HepG2 (cell line): ENCODE data around the gene METTL1. TPM values are rescaled to one million over a fixed set of nuclear protein-coding genes. Genes with fewer than 3 reads are reported as not detected.

Experiments used
- AHR ChIP-seq: IDR thresholded peaks from 2 replicates; pipeline ENCODE4 v1.6.1; 2018; ENCODE audit warnings: missing genetic modification reagents, missing compliant biosample characterization
- ATF5 ChIP-seq: sonication (generic); formaldehyde crosslinking; IDR thresholded peaks from 2 replicates; pipeline ENCODE4 v1.4.0; 2020; ENCODE audit warnings: mild to moderate bottlenecking, low read depth, missing genetic modification reagents
- CENPBD1 ChIP-seq: sonication (generic); formaldehyde crosslinking; IDR thresholded peaks from 2 replicates; pipeline ENCODE4 v1.8.0; 2022; ENCODE audit warnings: missing genetic modification reagents, low read depth, mild to moderate bottlenecking, borderline replicate concordance
- CREM ChIP-seq, 2 experiments: sonication (generic) in 1 of 2; formaldehyde crosslinking in 1 of 2; IDR thresholded peaks; 2 replicates each; pipeline versions ENCODE4 v1.4.0 to v1.6.1; 2016 to 2020; ENCODE audit warnings: antibody characterized with exemption in 1 of 2, mild to moderate bottlenecking in 1 of 2, missing genetic modification reagents in 1 of 2
- HNRNPLL ChIP-seq: fragments of 200-400 bp; formaldehyde crosslinking; IDR thresholded peaks from 2 replicates; pipeline ENCODE4 v1.6.1; 2017; ENCODE audit warnings: mild to moderate bottlenecking, low read depth, low read length; ENCODE audit not compliant: poor library complexity, severe bottlenecking
- MXI1 ChIP-seq: IDR thresholded peaks from 3 replicates; pipeline ENCODE4 v1.6.1; 2012; ENCODE audit warnings: low read depth, low read length, inconsistent platforms, borderline replicate concordance
- POLR2A ChIP-seq, 2 experiments: IDR thresholded peaks; 2 replicates each; pipeline ENCODE4 v1.6.1; 2011; ENCODE audit warnings: low read depth in 2 of 2, low read length in 2 of 2, mild to moderate bottlenecking in 1 of 2, moderate library complexity in 1 of 2; ENCODE audit not compliant: insufficient read depth in 1 of 2
- SYNCRIP ChIP-seq: fragments of 200-400 bp; formaldehyde crosslinking; IDR thresholded peaks from 2 replicates; pipeline ENCODE4 v1.6.1; 2018; ENCODE audit warnings: mild to moderate bottlenecking, low read depth, low read length; ENCODE audit not compliant: insufficient read depth
- TBL1XR1 ChIP-seq: fragments of 150-350 bp; IDR thresholded peaks from 2 replicates; pipeline ENCODE4 v1.6.1; 2014; ENCODE audit warnings: borderline replicate concordance, low read length; ENCODE audit not compliant: partially characterized antibody
- WIZ ChIP-seq: sonication (generic); formaldehyde crosslinking; IDR thresholded peaks from 2 replicates; pipeline ENCODE4 v1.5.1; 2020; ENCODE audit warnings: mild to moderate bottlenecking, missing genetic modification reagents
- ZBED4 ChIP-seq: sonication (generic); formaldehyde crosslinking; IDR thresholded peaks from 2 replicates; pipeline ENCODE4 v1.4.0; 2020; ENCODE audit warnings: missing genetic modification reagents, borderline replicate concordance
- ZBTB1 ChIP-seq: sonication (generic); formaldehyde crosslinking; IDR thresholded peaks from 2 replicates; pipeline ENCODE4 v1.4.0; 2020; ENCODE audit warnings: missing genetic modification reagents, borderline replicate concordance
- ZBTB8A ChIP-seq: sonication (generic); formaldehyde crosslinking; IDR thresholded peaks from 2 replicates; pipeline ENCODE4 v1.4.0; 2020; ENCODE audit warnings: mild to moderate bottlenecking, low read depth, missing genetic modification reagents, borderline replicate concordance
- ZNF430 ChIP-seq: sonication (generic); formaldehyde crosslinking; IDR thresholded peaks from 2 replicates; pipeline ENCODE4 v1.9.0; 2021; ENCODE audit warnings: mild to moderate bottlenecking, missing genetic modification reagents
- ZNF552 ChIP-seq: sonication (generic); formaldehyde crosslinking; IDR thresholded peaks from 2 replicates; pipeline ENCODE4 v1.9.0; 2022; ENCODE audit warnings: missing genetic modification reagents, mild to moderate bottlenecking, borderline replicate concordance
- ZNF607 ChIP-seq: sonication (generic); formaldehyde crosslinking; IDR thresholded peaks from 2 replicates; pipeline ENCODE4 v1.5.1; 2020; ENCODE audit warnings: missing genetic modification reagents, mild to moderate bottlenecking, borderline replicate concordance
- ZNF644 ChIP-seq: IDR thresholded peaks from 2 replicates; pipeline ENCODE4 v1.6.1; 2016; ENCODE audit warnings: low read depth
- ZSCAN31 ChIP-seq: sonication (generic); formaldehyde crosslinking; IDR thresholded peaks from 2 replicates; pipeline ENCODE4 v1.5.0; 2020; ENCODE audit warnings: low read depth, mild to moderate bottlenecking, missing genetic modification reagents
- ZSCAN9 ChIP-seq: IDR thresholded peaks from 2 replicates; pipeline ENCODE4 v1.6.1; 2016; ENCODE audit warnings: borderline replicate concordance
- polyA plus RNA-seq, 8 experiments: library from polyadenylated mRNA; depleted of rRNA in 3 of 8; stranded (reverse) in 7 of 8; unstranded in 1 of 8; fragments of >200 nt; fragmentation: Illumina TruSeq in 4 of 8; extraction: Trizol in 4 of 8; gene quantifications; 2 replicates each; pipeline versions ENCODE4 v1.2.1 to v1.2.3, GENCODE V29; 2011 to 2016; ENCODE audit warnings: low read depth in 4 of 8, missing spikeins in 1 of 8, mixed read lengths in 1 of 8; ENCODE audit not compliant: insufficient read depth in 1 of 8
- total RNA-seq, 5 experiments: library from RNA; depleted of rRNA; stranded (reverse); fragments of >200 nt; fragmentation: Illumina TruSeq; extraction: Trizol; gene quantifications; 2 replicates each; pipeline ENCODE4 v1.2.3, GENCODE V29; 2016; ENCODE audit warnings: low read depth in 1 of 5

Gene METTL1
- total and polyA plus RNA-seq, 2 of the 13 experiments (the other 11 are each of a cell fraction or from before 2014, with no cell fraction given), result 34.7 to 36.9 TPM

- TF ChIP-seq ATF5, result no peak
- no peak for TF ChIP-seq ZNF644 (CRISPR knock-in tag)
- TF ChIP-seq ZBTB1, result no peak
- no peak for TF ChIP-seq ZBTB8A (CRISPR knock-in tag)
- TF ChIP-seq ZNF607 (CRISPR knock-in tag), result no peak
- no peak for TF ChIP-seq WIZ (CRISPR knock-in tag)
- TF ChIP-seq ZNF430, result peak; percentile 55; the same call in 1 of the 2 replicates
- TF ChIP-seq SYNCRIP, result no peak
- TF ChIP-seq ZSCAN31 (CRISPR knock-in tag), result no peak
- TF ChIP-seq HNRNPLL, result peak; percentile 62
- TF ChIP-seq POLR2A (IDR thresholded peaks at IDR 0.05; ENCODE audit: insufficient read depth in 1 of 2, low read depth in 2 of 2, low read length in 2 of 2), result peak in 1 of 2 experiments; percentile 84; a peak in 2 of 4 replicates
- TF ChIP-seq AHR (CRISPR knock-in tag), result peak; percentile 41; the same call in 1 of the 2 replicates
- no peak for TF ChIP-seq TBL1XR1
- 0 out of 2 replicates have a peak, but pooled peaks have one; percentile 22 for TF ChIP-seq ZBED4 (CRISPR knock-in tag)
- TF ChIP-seq CREM (IDR thresholded peaks at IDR 0.05), result no peak
- no peak for TF ChIP-seq CREM (CRISPR knock-in tag; IDR thresholded peaks at IDR 0.05)
- TF ChIP-seq ZSCAN9 (CRISPR knock-in tag), result peak; percentile 58; the same call in 1 of the 2 replicates
- 0 out of 3 replicates have a peak, but pooled peaks have one; percentile 31 for TF ChIP-seq MXI1
- no peak for TF ChIP-seq CENPBD1 (CRISPR knock-in tag)
- no peak for TF ChIP-seq ZNF552 (CRISPR knock-in tag)
Measured at GRCh38 chr12:57755454-57756372, 16.2 kb downstream of the METTL1 start (continued).
